GM21390 (cell line): ENCODE measurements around the gene AAK1.
"Not testable (repeated sequence)": the region's sequence is repeated elsewhere in the genome, so short reads cannot be mapped to it uniquely, and the experiment has no call there.

Source experiments
- ATAC-seq: cut with Tn5 transposase; IDR thresholded peaks from one replicate; pipeline ENCODE4 v1.9.1; 2021; ENCODE audit not compliant: unreplicated experiment

Gene AAK1

DNA sequence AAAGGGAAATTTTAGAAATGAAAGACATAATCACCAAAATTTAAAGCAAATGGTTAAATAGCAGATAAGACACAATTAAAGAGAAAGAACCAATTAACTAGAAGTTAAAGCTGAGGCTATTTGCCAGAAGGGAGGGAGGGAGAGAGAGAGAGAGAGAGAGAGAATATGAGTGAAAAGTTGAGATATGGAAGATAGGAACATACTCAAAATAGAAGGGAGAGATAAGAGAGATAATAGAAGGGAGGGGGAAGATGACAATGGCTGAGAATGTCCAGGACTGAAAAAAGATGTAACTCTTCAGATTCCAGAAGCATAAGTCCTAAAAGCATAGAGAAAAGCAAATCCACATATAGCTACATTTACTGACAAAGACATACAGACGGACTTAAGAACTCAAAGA is 17.1 kb upstream of the AAK1 start:
- no peak for ATAC-seq

DNA sequence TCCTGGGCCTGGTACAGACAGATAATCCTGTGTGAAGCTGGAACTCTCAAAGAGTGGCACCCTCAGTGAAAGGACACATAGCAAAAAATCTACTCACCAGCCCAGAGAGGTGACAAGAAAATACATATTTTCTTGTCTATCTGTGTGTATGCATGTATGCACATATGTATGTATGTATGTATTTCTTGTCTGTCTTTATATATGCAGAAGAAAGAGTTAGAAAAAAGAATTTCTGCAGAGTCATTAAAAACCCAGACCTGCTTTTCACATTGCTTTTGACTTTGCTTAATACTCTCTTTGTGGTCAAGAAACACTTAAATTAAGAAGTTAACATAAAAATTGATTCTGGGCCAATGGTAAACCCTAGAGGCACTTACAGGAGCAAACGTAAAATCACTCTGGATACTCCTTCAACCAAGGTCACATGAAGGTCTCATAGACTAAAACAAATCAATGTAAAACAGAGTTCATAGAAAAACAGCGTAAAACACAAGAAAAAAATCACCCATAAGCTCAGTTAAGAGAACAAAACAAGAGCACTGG is 16.5 kb upstream of the AAK1 start:
- no peak for ATAC-seq

DNA sequence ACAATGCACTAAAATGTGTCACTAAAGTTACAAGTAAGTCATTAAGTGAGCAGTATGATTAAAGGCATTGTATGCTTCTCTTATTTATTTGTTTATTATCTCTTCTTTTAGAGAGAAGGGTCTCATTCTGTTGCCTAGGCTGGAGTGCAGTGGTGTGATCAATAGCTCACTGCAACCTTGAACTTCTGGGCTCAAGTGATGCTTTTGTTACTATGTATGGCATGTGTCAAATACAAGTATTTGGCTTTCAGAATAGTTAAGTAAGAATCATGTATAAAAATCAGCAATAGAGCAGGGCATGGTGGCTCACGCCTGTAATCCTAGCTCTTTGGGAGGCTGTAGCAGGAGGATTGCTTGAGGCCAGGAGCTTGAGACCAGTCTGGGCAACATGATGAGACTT is 15.8 kb upstream of the AAK1 start:
- ATAC-seq, result no peak

DNA sequence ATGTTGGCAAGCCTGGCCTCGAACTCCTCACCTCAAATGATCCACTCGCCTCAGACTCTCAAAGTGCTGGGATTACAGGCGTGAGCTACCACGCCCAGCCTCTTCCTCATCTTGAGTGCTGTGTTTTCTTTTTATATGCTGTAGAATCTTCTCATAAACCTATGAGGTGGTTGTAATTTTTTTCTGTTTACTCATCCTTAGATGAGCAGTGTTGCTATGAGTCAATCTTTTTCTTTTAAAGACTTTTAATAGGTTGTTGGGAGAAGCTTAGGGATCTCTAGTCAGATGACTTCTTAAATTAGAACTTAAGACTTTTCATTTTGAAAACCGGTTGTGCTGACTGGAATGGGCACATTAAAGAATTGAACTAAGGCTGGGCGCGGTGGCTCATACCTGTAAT is 8.7 kb upstream of the AAK1 start:
- no peak for ATAC-seq

DNA sequence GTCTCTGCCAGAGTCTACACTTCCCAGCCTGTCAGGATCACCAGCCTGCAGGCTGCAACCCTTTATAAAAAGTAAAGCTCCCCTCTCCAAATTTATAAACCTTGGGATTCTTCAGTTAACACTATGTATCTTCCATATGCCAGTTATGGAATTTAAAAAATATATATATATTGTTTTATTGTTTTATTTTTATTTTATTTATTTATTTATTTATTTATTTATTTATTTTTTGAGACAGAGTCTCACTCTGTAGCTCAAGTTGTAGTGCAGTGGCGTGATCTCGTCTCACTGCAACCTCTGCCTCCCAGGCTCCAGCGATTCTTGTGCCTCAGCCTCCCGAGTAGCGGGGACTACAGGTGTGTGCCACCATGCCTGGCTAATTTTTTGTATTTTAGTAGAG is 3.7 kb upstream of the AAK1 start:
- ATAC-seq, result not testable (repeated sequence)

DNA sequence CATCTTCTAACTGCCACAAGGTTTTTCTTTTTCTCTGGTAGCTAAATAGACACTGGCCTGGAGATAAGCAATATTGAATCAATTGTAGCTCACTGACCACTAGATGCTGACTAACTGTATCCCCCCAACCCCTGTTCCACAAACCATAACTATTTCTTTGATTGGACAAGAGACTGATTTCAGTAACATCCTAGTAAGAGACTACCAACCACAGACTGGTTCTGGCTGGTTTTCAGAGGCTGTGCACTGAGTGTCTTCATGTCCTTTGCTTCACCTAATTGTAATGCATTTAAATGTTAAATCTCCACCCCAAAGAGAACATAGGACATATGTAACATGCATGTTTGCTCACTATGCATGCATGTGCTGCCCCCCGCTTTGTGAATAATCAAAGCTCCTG is 3.2 kb upstream of the AAK1 start:
- no peak for ATAC-seq

DNA sequence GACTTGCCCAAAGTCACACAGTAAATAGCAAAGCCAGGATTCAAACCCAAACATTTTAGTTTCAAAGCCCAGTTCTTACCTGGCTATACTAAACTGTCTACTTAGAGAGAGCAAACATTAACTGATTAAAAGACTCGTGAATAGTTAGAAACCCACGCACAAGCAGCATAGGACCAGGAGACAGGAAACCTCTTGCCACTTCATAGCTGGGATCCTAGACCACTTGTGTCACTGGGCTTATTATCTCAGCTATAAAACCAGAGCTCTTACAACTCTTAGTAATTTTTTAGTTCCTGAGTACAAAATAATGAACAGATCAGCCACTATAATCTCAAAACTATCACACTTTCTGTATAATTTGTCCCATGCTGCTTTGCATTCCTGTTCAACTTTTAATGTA is 2.4 kb upstream of the AAK1 start:
- ATAC-seq, result no peak

DNA sequence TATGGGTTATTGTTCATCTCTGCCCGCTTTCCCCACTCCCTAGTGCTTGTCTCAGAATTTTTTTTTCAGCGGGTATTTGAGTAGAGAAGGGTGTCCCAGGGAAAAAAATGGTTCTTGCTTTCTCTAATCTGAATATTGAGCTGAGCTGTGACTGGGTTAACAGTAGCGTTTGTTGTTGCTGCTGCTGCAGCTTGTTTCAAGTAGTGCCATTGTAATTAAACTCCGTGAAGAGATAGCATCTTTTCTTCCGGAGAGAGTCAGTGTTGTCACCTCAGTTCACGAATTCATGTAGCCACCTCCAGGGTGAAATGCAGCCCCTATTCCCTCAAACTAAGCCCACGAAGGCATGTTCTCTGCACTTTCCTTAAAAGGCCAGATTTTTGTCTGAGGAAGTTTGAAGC is 1.5 kb upstream of the AAK1 start:
- no peak for ATAC-seq

DNA sequence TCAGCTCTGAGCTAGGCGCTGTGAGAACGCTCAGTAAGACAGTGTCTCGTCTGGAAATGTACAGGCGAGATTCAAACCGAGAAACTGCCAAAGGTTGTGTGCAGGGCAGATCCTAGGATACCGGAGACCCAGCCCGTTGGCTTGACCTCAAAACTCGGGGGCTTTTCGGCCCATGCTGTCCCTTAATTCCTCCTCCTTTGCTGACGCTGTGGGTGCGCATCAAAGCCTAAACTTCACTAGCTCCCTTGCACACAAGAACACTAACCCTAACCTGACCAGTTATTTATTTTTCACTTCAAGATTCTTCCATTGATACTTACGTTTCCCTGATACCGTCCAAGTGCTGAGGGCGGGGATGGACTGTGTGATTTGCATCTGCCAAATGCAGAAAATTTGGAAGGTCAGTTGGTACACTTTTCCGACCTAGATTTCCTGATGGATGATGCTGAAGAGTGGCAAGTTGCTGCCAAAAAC is 1.0 kb upstream of the AAK1 start:
- no peak for ATAC-seq

DNA sequence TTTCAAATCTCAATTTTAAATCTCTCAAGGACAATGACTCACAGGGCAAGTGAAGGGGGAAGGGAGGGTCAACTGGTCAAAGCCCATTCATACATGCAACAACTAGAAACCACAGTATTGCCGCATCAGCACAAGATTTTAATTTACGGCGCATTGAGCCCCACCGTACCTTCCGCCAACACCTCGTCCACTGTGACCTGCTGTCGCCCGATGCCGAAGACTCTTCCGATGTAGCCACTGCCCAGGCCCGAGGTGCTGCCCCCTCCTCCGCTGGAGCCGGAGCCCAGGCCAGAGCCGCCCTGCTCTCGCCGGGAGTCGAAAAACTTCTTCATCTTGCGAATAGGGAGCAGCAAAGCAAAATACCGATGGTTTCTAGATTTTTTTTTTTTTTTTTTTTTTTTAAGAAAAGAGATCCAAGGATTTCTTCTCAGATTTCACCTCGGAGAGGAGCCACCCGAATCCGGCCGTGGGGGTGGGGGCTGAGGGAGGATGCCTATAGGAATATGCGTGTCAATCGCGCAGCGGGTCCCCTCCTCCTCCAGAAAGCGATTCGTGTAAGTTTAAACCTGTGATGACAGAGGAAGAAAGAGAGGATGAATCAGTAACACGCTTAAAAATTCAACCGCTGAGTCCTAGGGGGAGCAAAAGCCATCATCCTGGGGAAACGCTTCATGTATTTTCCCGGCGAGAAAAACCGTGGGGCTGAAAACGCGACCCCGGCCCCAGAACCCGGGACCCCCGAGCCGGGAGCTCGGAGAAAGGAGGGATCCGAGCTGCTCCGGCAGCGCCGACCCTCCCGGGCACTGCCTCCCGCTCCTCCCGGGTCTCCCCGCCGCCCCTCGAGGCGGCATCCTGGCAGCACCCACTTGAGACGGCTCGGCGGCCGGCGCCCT is 584 bp downstream of the AAK1 start:
- no peak for ATAC-seq

DNA sequence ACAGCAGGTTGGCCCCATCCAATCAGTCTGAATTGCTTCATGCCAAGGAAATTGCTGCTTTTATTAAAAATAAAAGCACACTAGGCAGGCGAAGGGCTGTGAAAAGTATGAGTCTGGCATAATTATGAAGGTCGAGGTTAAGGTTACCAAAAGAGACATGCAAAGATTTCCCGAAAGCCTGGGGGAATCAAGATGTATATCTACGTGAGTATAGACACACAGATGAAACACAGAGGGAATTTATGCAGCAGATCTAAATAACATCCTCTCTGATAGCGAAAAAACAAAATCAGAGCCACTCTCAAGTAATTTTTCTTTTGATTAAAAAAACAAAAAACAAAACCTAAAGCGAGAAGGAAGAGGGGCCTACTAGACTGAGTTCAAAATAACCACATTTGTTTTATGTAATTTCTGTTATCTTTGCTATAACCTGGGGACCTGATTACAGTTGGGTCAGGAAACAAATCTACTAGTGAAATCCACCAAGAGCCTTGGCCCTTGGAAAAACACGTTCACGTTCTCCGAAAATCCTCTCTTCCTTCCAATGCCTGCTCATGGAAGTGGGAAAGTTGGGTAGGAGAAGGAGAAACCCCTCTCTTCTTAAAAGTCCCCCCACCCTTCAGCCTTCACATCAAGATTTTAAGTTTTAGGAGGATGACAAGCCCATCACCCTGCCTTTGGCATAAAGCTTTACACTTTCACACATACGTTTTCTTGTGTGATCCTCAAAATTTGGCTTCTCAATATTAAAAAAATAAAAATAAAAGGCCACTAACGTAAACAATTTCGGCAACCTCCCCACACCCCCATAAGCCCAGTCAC is 1.4 kb downstream of the AAK1 start:
- ATAC-seq, result no peak

DNA sequence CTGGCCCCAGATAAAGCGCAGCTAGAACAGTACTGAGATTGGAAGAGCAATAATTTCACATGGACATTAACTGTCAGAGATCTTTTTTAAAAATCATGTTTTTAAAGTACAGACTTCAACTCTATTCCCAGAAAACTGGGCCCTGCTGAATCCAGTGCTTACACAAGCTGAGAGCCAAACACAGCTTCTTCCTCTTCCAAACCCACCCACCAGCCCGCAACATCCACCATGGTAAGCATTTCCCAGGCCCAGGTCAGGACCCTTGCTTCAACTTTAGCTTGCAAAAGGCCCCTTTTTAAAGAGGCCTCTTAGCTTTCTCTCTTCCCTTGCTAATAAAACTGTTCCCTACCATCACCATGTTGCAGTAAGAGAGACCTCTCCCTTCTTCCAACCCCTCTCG is 2.1 kb downstream of the AAK1 start:
- no peak for ATAC-seq

DNA sequence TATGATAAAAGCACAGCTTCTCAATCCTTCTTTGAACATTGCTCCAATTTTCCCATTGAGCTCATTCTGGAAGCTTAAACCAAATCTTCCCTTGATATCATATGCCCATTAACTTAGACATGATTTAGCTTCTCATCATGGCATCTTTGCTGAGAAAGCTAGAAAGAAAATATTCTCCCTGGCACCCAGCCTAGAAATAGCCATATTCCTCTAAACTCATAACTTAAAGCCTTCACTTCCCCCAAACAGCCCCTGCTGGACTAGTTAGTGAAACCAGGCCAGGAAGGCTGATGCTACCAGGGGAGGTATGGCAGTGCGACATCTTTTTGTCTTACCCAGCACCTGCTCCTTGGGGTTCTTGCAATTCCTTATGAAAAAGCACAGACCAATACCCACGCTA is 4.3 kb downstream of the AAK1 start:
- ATAC-seq, result no peak

DNA sequence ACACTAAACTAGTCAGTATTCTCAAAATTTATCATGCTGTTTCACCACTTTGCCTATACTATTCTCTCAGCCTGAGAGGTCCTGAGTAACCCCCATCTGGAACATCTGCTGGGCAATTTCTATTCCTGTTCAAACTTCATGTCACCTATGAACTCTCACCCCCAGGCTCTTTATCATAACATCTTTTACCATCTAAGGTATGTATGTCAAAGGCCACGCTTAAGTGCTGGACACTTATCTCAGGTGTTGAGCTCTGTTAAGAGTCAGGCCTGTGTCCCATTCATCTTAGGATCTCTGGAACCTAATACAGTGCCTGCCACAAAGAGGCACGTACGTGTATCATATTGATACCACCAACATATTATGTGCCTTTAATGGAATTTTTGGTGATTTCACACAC is 4.9 kb downstream of the AAK1 start:
- no peak for ATAC-seq

DNA sequence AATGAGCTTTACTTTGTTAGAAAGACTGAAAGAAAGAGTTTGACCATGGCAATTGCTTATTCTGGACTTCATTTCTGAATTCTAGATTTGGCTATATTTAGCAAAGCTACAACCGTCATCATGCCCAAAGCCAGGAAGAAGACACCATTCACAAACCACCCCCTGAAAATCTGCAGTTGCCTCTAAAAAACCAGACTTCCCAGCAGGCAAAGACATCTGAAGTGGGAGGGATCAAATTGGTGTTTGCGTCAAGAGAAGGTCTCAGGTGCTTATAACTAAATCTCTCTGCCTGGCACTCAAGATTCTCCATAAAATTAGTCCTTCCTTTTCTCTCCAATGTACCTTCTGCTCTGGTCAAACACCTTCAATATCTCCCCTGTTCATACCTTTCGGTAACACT is 5.6 kb downstream of the AAK1 start:
- no peak for ATAC-seq

DNA sequence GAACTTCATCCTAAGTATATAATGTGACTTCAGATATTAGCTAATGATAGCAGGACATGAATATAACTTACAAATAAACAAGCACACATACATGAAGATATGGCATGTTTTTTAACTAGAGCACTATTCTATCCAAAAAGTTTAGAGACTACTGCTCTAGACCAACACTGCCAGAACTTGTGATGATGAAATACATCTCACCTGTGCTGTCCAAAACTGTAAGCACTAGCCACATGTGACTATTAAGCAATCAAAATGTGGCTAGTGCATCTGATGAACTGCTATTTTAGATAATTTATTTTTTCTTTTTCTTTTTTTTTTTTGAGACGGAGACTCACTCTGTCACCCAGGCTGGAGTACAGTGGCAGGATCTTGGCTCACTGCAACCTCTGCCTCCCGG is 7.1 kb downstream of the AAK1 start:
- ATAC-seq, result no peak

DNA sequence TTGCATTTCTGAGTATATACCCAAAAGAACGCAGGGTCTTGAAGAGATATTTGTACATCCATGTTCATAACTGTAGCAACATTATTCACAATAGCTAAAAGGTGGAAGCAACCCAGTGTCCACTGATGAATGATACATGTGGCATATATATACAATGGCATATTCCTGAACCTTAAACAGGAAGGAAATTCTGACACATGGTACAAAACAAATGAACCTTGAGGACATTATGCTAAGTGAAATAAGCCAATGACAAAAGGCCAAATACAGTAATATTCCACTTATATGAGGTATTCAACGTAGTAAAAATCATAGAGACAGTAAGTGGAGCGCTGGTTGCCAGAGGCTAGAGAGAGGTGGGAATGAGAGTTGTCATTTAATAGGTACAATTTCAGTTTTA is 8.1 kb downstream of the AAK1 start:
- ATAC-seq, result no peak

DNA sequence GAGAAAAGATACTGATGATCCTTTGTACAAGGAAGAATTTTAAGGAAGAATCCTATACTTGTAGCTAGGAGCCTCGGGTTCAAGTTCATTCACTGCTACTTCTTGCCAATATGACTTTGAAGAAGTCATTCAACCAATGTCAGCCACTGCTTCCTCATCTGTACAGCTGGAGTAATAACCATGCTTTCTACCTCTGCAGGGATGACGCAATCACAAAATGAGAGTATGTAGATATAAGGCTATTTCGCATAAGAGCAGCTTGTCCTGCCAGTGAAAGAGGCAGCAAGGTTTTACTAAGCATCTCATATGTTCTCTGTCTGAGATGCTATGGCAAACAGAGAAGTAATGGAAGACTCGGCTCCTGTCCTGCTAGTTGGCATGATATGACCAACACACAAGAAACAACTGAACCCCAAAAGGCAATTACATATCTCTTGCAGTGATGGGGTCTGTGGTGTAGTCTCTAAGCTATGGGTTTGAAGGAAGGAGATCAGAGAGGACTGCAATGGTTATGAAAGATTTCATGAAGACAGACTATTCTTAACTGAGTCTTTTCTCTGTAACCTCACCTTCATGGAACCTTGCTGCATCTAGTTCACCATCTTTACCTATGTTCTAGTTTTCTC is 9.2 kb downstream of the AAK1 start:
- no peak for ATAC-seq

DNA sequence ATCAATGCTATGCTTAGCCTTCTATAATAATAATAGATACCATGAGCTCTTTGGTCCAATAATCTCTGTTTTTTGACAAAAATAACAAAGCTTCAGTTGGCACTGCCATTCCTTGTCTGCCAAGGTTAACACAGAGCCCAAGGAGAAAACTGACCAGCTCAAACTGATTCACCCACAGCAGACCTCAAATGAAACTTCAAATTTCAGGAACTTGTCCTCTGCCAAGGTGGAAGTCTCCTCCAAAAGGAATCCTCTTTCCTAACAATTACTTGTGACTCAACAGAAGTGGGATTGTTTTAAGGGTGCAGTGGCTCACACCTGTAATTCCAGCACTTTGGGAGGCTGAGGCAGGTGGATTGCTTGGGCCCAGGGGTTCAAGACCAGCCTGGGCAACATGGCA is 12.1 kb downstream of the AAK1 start:
- no peak for ATAC-seq

DNA sequence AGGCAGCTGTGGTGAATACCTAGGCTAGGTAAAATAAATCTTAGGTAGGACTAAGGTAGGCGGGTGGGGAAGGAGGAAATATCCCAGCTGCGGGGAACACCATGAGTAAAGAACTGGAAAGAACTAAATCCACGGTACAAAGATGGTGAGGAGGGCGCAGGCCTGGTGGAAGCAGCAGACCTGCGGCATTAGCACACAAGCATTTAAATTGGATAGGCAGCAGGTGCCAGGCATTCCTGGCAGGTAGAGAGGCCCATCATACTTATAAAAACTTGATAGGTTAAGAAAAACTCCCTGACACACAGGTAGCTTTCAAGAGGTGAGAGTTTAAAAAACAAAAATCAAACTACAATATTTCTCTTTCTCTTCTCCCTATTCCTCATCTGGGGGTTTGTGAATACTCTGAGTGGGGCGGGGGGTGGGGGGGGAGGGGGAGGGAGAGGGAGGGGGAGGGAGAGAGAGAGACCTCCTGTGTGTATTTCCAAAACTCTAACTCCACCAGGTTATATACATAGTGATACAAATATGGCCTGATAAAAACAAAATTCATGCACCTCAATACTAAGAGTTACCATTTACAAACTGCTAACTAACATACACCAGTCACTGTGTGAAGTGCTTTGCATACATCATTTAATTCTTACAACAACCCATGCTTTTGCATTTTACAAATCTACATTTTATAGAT is 13.5 kb downstream of the AAK1 start:
- ATAC-seq, result no peak
